Endothelial cell of umbilical vein (primary cell): ENCODE measurements around the gene NRCAM. TPM values are rescaled to one million over a fixed set of nuclear protein-coding genes. Genes with fewer than 3 reads are reported as not detected.

Experiments
- BruUV-seq: library from RNA; stranded (reverse); fragments of 400-500 nt; replicated peaks from 2 replicates; lab custom pipeline; 2021; lab: Mats Ljungman, UMichigan
- CTCF ChIA-PET: fragments of 300-600, 350-600 bp; sonication (Branson Sonifier 250); formaldehyde crosslinking; loops from one replicate; lab custom pipeline; 2021; ENCODE audit warnings: antibody characterized with exemption, inconsistent platforms; lab: Charles Lee
- POLR2A ChIA-PET: fragments of 300-600, 350-600 bp; sonication (Branson Sonifier 250); formaldehyde crosslinking; loops from one replicate; lab custom pipeline; 2021; ENCODE audit warnings: antibody characterized with exemption, inconsistent platforms; lab: Charles Lee
- DNase-seq: peaks from one replicate; pipeline ENCODE4 v3.0.0-alpha.2; 2011; ENCODE audit warnings: low read depth, low spot score
- FAIRE-seq: peaks from 2 replicates; lab custom pipeline; 2011; peaks lifted over from hg19 to GRCh38; lab: Jason Lieb, UNC
- H2AFZ ChIP-seq: 2 replicates; pipeline ENCODE4 v1.6.0; 2012; ENCODE audit warnings: low read depth, low read length, control low read depth, inconsistent platforms
- H3K27ac ChIP-seq: 2 replicates; pipeline ENCODE4 v1.5.1; 2011; ENCODE audit warnings: low read depth, mild to moderate bottlenecking, control low read depth, low read length, moderate library complexity; ENCODE audit not compliant: insufficient read depth
- H3K27me3 ChIP-seq, 2 experiments: 2 replicates each; pipeline versions ENCODE4 v1.6.0 to v1.6.1; 2011; ENCODE audit warnings: low read length in 2 of 2, mixed read lengths in 1 of 2; ENCODE audit not compliant: control insufficient read depth in 2 of 2, insufficient read depth in 2 of 2
- H3K36me3 ChIP-seq, 2 experiments: 2 replicates in 1 of 2; 3 replicates in 1 of 2; pipeline ENCODE4 v1.5.1; 2011; ENCODE audit warnings: low read length in 2 of 2, mild to moderate bottlenecking in 1 of 2, moderate library complexity in 1 of 2; ENCODE audit not compliant: control insufficient read depth in 2 of 2, insufficient read depth in 2 of 2; ENCODE audit errors: extremely low read depth in 1 of 2
- H3K4me1 ChIP-seq: 3 replicates; pipeline ENCODE4 v1.5.1; 2011; ENCODE audit warnings: mild to moderate bottlenecking, low read length; ENCODE audit not compliant: control insufficient read depth, insufficient read depth; ENCODE audit errors: extremely low read depth
- H3K4me2 ChIP-seq: 2 replicates; pipeline ENCODE4 v1.6.1; 2011; ENCODE audit warnings: low read length, control low read depth, mixed read lengths; ENCODE audit not compliant: insufficient read depth
- H3K4me3 ChIP-seq, 3 experiments: fragments of 200-600 bp in 1 of 3; sonication (generic), shearing (Covaris generic) in 1 of 3; replicated peaks in 1 of 3; 2 replicates each; pipeline ENCODE4 v1.5.1; 2011 to 2016; ENCODE audit warnings: control low read depth in 3 of 3, low read length in 3 of 3, mild to moderate bottlenecking in 2 of 3, inconsistent platforms in 1 of 3, low read depth in 1 of 3, moderate library complexity in 1 of 3; ENCODE audit not compliant: insufficient read depth in 1 of 3
- H3K79me2 ChIP-seq: 2 replicates; pipeline ENCODE4 v1.6.0; 2012; ENCODE audit warnings: low read length, inconsistent platforms; ENCODE audit not compliant: control insufficient read depth, insufficient read depth
- H3K9ac ChIP-seq: replicated peaks from 2 replicates; pipeline ENCODE3; 2011; ENCODE audit warnings: low read length, control low read depth; ENCODE audit not compliant: insufficient read depth; ENCODE audit errors: extremely low read depth
- H3K9me1 ChIP-seq: replicated peaks from 3 replicates; pipeline ENCODE4 v1.6.0; 2011; ENCODE audit warnings: mild to moderate bottlenecking, low read length; ENCODE audit not compliant: control insufficient read depth, insufficient read depth; ENCODE audit errors: extremely low read depth
- H3K9me3 ChIP-seq: replicated peaks from 2 replicates; pipeline ENCODE4 v1.5.1; 2012; ENCODE audit warnings: low read length, inconsistent platforms; ENCODE audit not compliant: control insufficient read depth, insufficient read depth
- H4K20me1 ChIP-seq: replicated peaks from 2 replicates; pipeline ENCODE3; 2011; ENCODE audit warnings: mild to moderate bottlenecking, low read length; ENCODE audit not compliant: control insufficient read depth, insufficient read depth; ENCODE audit errors: extremely low read depth
- CTCF ChIP-seq, 2 donors: IDR thresholded peaks; 1 replicate in 1 of 2; 2 replicates in 1 of 2; pipeline ENCODE4 v1.5.1; 2011; ENCODE audit warnings: low read length in 2 of 2, mild to moderate bottlenecking in 2 of 2, moderate library complexity in 2 of 2, control low read depth in 1 of 2, inconsistent platforms in 1 of 2, low read depth in 1 of 2; ENCODE audit not compliant: insufficient read depth in 1 of 2; ENCODE audit errors: extremely low read depth in 1 of 2
- EZH2 ChIP-seq: IDR thresholded peaks from 2 replicates; pipeline ENCODE4 v1.6.1; 2012; ENCODE audit warnings: borderline replicate concordance, low read depth, mild to moderate bottlenecking, moderate library complexity, low read length, inconsistent platforms; ENCODE audit not compliant: severe bottlenecking
- FOS ChIP-seq: IDR thresholded peaks from 2 replicates; pipeline ENCODE4 v1.6.1; 2011; ENCODE audit warnings: mild to moderate bottlenecking, low read length, moderate library complexity, borderline replicate concordance; ENCODE audit not compliant: insufficient read depth
- JUN ChIP-seq: IDR thresholded peaks from 2 replicates; pipeline ENCODE4 v1.6.1; 2011; ENCODE audit warnings: borderline replicate concordance, low read depth; ENCODE audit not compliant: insufficient read length, insufficient read depth
- MAX ChIP-seq: IDR thresholded peaks from 2 replicates; pipeline ENCODE4 v1.6.1; 2011; ENCODE audit not compliant: insufficient read depth, insufficient read length
- MYC ChIP-seq: IDR thresholded peaks from one replicate; pipeline ENCODE4 v1.6.1; 2011; ENCODE audit warnings: mild to moderate bottlenecking, low read depth, low read length
- dilution Hi-C: fragments of 300-500 bp; cut with MboI; formaldehyde crosslinking; loops from one replicate; pipeline ENCODE4 v1.15.0; 2019; ENCODE audit warnings: low sequenced_read_pairs; ENCODE audit not compliant: extremely low pct_ligation_motif_present
- intact Hi-C: fragments of 100-400 bp; cut with micrococcal nuclease; formaldehyde crosslinking; loops from one replicate; pipeline ENCODE4 v1.10.0; 2022
- polyA plus RNA-seq, 4 experiments: library from polyadenylated mRNA; depleted of rRNA in 3 of 4; stranded (reverse) in 3 of 4; unstranded in 1 of 4; fragments of >200 nt; gene quantifications; 2 replicates each; pipeline versions ENCODE4 v1.2.1 to v1.2.3, GENCODE V29; 2011 to 2012; ENCODE audit warnings: missing spikeins in 1 of 4
- total RNA-seq: library from RNA; stranded (reverse); gene quantifications from 2 replicates; pipeline ENCODE4 v1.2.3, GENCODE V29; 2021

Gene NRCAM
- total and polyA plus RNA-seq, 2 donors (not counting 3 experiments of a cell fraction or from before 2014, with no cell fraction given): 26.0 to 47.6 TPM

- Histone ChIP-seq H3K27ac (no peak overlapping the region), H4K20me1 (no peaks in the 10 kb centered on the region), H3K9me1 (no peaks in the 10 kb centered on the region), H3K27me3 (no peaks in the 10 kb centered on the region), H3K4me1 (no peaks in the 10 kb centered on the region), H3K9me3 (no peaks in the 10 kb centered on the region), H3K9ac (no peak overlapping the region), H3K79me2 (no peaks in the 10 kb centered on the region), H3K4me2 (no peak overlapping the region), H3K36me3 (no peaks in the 10 kb centered on the region), H3K4me3 (no peak overlapping the region), H2AFZ (no peak overlapping the region)
- TF ChIP-seq FOS: no peak
- TF ChIP-seq CTCF (IDR thresholded peaks at IDR 0.05; ENCODE audit: extremely low read depth in 1 of 2, insufficient read depth in 1 of 2, low read depth in 1 of 2, low read length in 2 of 2): no peak
- TF ChIP-seq MYC: no peak
- no peak for TF ChIP-seq EZH2
- no peak for TF ChIP-seq MAX
- no peak for TF ChIP-seq JUN
- intact Hi-C loops (no loop called here), dilution Hi-C loops (no loop called here)
- DNase-seq (no peak), FAIRE-seq (no peak)
- POLR2A ChIA-PET: no interaction called here
- BruUV-seq: no TSS peak
- CTCF ChIA-PET: interaction anchor here (1.7 kb wide), 1 partner anchor 42 kb away, joined by 8 read pairs; no protein-coding TSS in a partner anchor
Observed at GRCh38 chr7:108103558-108104298, 352.5 kb downstream of the NRCAM start.
